ENCODE data around the gene ZBTB9. TPM values are rescaled to one million over a fixed set of nuclear protein-coding genes. Genes with fewer than 3 reads are reported as not detected.

ZBTB9 gene
- polyA plus RNA-seq, 3 donors, result 0.42 to 2.0 (median 1.1) TPM

GRCh38 chr6:33459226-33459625 is 4.8 kb downstream of the ZBTB9 start:
- intact Hi-C loops (cut with micrococcal nuclease), result no loop called here
- TF ChIP-seq CTCF (IDR thresholded peaks at IDR 0.05), result no peak
- H3K27ac Mint-ChIP-seq, result no peak overlapping the region
- H3K9me3 ChIP-seq (replicated peaks in 1 of 2; ENCODE audit: control insufficient read depth in 1 of 2, insufficient read depth in 1 of 2, low read length in 2 of 2), result no peaks in the 10 kb centered on the region
- no peak overlapping the region for H3K27ac ChIP-seq (ENCODE audit: low read depth in 1 of 2, low read length in 2 of 2)
- no peak for DNase-seq
- H3K36me3 ChIP-seq (replicated peaks in 1 of 2; ENCODE audit: control insufficient read depth in 1 of 2, insufficient read depth in 2 of 2, low read length in 2 of 2), result peaks cover 0 to 11% of the 10 kb centered on the region in 2 donors
- no peak overlapping the region for H2AFZ ChIP-seq (ENCODE audit: insufficient read depth, low read depth, low read length, poor library complexity, severe bottlenecking)
- H3K4me3 ChIP-seq (replicated peaks in 1 of 3; ENCODE audit: low read depth in 2 of 3, low read length in 3 of 3), result no peak overlapping the region
- H3K9me3 Mint-ChIP-seq, result peaks cover 0 to 2% (median 0%) of the 10 kb centered on the region in 7 donors
- H3K9ac ChIP-seq (ENCODE audit: insufficient read depth, low read length, poor library complexity, severe bottlenecking), result no peak overlapping the region
- peaks cover 10% of the 10 kb centered on the region for H3K4me1 Mint-ChIP-seq
- H3K4me1 ChIP-seq (ENCODE audit: control insufficient read depth in 1 of 2, insufficient read depth in 2 of 2, low read length in 2 of 2), result peaks cover 7 to 9% of the 10 kb centered on the region in 2 donors
- H3K27me3 ChIP-seq (ENCODE audit: control insufficient read depth in 2 of 2, insufficient read depth in 2 of 2, low read length in 2 of 2), result no peaks in the 10 kb centered on the region
- whole genome bisulfite sequencing (ENCODE audit: insufficient coverage), result 100% methylated on average over 2 of the region's 2 CpGs
- no peak overlapping the region for H3K4me3 Mint-ChIP-seq
- H3K4me2 ChIP-seq (replicated peaks; ENCODE audit: extremely low read depth, low read length, poor library complexity, severe bottlenecking), result no peak overlapping the region
- peaks cover 2 to 10% (median 9%) of the 10 kb centered on the region in 3 donors for H3K27me3 Mint-ChIP-seq (ENCODE audit: low read depth in 3 of 3)
- H3K79me2 ChIP-seq (ENCODE audit: insufficient read depth, low read length), result peaks cover 7% of the 10 kb centered on the region
- peaks cover 15 to 16% of the 10 kb centered on the region in 2 donors for H3K36me3 Mint-ChIP-seq
- no peaks in the 10 kb centered on the region for H4K20me1 ChIP-seq (ENCODE audit: insufficient read depth, low read length)

GRCh38 chr6:33466075-33466735 is 11.8 kb downstream of the ZBTB9 start:
- 100% methylated on average over 4 of the region's 4 CpGs for WGBS (ENCODE audit: insufficient coverage)
- Histone ChIP-seq H3K79me2 (ENCODE audit: insufficient read depth, low read length) (no peaks in the 10 kb centered on the region), H3K36me3 (replicated peaks in 1 of 2; ENCODE audit: control insufficient read depth in 1 of 2, insufficient read depth in 2 of 2, low read length in 2 of 2) (no peaks in the 10 kb centered on the region), H3K4me3 (replicated peaks in 1 of 3; ENCODE audit: low read depth in 2 of 3, low read length in 3 of 3) (no peak overlapping the region), H3K9ac (ENCODE audit: insufficient read depth, low read length, poor library complexity, severe bottlenecking) (no peak overlapping the region), H3K4me2 (replicated peaks; ENCODE audit: extremely low read depth, low read length, poor library complexity, severe bottlenecking) (no peak overlapping the region), H3K27me3 (ENCODE audit: control insufficient read depth in 2 of 2, insufficient read depth in 2 of 2, low read length in 2 of 2) (no peaks in the 10 kb centered on the region), H3K9me3 (replicated peaks in 1 of 2; ENCODE audit: control insufficient read depth in 1 of 2, insufficient read depth in 1 of 2, low read length in 2 of 2) (peaks cover 0 to 4% of the 10 kb centered on the region in 2 donors), H3K27ac (ENCODE audit: low read depth in 1 of 2, low read length in 2 of 2) (no peak overlapping the region), H3K4me1 (ENCODE audit: control insufficient read depth in 1 of 2, insufficient read depth in 2 of 2, low read length in 2 of 2) (no peaks in the 10 kb centered on the region), H2AFZ (ENCODE audit: insufficient read depth, low read depth, low read length, poor library complexity, severe bottlenecking) (no peak overlapping the region), H4K20me1 (ENCODE audit: insufficient read depth, low read length) (no peaks in the 10 kb centered on the region)
- peaks cover 4 to 7% (median 7%) of the 10 kb centered on the region in 3 donors for H3K27me3 Mint-ChIP-seq (ENCODE audit: low read depth in 3 of 3)
- no peaks in the 10 kb centered on the region for H3K4me1 Mint-ChIP-seq
- H3K9me3 Mint-ChIP-seq, result peaks cover 0 to 12% (median 2%) of the 10 kb centered on the region in 7 donors
- DNase-seq, result no peak
- intact Hi-C loops (cut with micrococcal nuclease), result no loop called here
- H3K4me3 Mint-ChIP-seq, result no peak overlapping the region
- TF ChIP-seq CTCF (IDR thresholded peaks at IDR 0.05), result no peak
- no peaks in the 10 kb centered on the region for H3K36me3 Mint-ChIP-seq
- no peak overlapping the region for H3K27ac Mint-ChIP-seq
